SIG-M5 treated with dmso at 0.1 percent for 504 hours (cell line): Measurements from ENCODE around the gene DHRS9.
A peak's percentile ranks its signal among the peaks of the same experiment; 100 is the strongest.

Experiments
- DNase-seq: peaks from one replicate; lab custom pipeline; 2025; ENCODE audit not compliant: unreplicated experiment; lab: John Stamatoyannopoulos, UW

DHRS9 gene

DNA sequence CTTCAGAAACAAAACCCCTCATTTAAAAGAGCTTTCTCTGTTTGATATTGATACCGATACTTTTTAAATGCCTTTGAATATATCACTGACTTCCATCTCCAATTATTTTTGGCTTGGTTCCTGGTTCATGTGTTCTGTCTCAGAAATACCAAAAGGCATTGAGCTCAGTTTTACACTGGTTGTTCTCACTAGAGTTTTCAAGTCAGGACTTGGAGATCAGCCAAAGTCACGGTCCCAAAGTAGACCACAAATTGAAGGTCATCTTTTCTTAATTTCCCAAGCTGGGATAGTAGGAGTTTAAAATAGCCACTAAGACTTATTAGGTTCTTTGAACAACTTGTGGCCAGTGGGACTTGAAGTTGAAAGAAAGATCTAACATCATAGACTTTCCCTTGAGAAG, 24.2 kb downstream of the DHRS9 start:
- DNase-seq, result no peak

DNA sequence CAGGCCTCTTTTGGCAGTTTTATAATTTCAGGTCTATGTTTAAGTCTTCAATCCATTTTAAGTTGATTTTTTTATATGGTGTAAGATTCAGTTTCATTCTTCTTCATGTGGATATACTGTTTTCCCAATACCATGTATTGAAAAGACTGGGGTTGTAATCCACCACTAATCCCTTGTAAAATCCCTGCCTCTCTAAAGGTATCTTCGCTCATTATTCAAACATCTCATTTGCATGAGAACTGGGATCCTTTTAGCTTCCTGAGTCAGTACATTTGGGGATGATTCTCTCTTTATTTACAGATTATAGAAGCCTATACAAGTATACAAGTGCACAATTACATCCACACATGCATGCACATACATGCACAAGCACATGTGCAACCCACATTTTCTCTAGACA, 25.3 kb downstream of the DHRS9 start:
- DNase-seq, result no peak

- DNase-seq, result peak; percentile 84
Observed at GRCh38 chr2:169095621-169096105, 26.3 kb downstream of the DHRS9 start.

GRCh38 chr2:169104848-169105247, 35.5 kb downstream of the DHRS9 start:
- no peak for DNase-seq

GRCh38 chr2:169105476-169105875, 36.1 kb downstream of the DHRS9 start:
- DNase-seq, result no peak

GRCh38 chr2:169106134-169106533, 36.8 kb downstream of the DHRS9 start:
- DNase-seq, result no peak

- DNase-seq, result no peak
Observed at GRCh38 chr2:169106563-169107545, 37.5 kb downstream of the DHRS9 start.

DNA sequence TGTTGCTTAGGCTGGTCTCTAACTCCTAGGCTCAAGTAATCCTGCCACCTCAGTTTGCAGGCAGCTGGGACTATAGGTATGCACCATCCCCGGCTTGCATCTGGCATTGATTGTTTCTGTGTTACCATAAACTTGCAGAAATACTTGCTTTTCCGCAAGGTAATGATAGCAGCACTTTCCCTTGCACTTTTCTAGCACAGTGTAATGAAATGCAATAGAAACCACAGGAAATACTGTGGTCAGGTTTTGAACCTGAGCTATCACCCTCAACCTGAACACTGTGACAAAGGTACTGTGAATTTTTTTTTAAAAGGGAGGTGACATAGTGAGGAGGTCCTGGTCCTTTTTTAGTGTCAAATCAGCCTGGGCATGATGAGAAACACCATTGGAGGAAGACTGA, 38.3 kb downstream of the DHRS9 start:
- peak; percentile 39 for DNase-seq

- DNase-seq, result peak; percentile 66
Observed at GRCh38 chr2:169108099-169108884, 38.9 kb downstream of the DHRS9 start.

- peak; percentile 65 for DNase-seq
Observed at GRCh38 chr2:169109502-169110409, 40.4 kb downstream of the DHRS9 start.

GRCh38 chr2:169110419-169110818, 41.1 kb downstream of the DHRS9 start:
- DNase-seq, result no peak

GRCh38 chr2:169110916-169111315, 41.6 kb downstream of the DHRS9 start:
- DNase-seq, result no peak

- DNase-seq, result no peak
Observed at GRCh38 chr2:169112841-169113240, 43.5 kb downstream of the DHRS9 start.

DNA sequence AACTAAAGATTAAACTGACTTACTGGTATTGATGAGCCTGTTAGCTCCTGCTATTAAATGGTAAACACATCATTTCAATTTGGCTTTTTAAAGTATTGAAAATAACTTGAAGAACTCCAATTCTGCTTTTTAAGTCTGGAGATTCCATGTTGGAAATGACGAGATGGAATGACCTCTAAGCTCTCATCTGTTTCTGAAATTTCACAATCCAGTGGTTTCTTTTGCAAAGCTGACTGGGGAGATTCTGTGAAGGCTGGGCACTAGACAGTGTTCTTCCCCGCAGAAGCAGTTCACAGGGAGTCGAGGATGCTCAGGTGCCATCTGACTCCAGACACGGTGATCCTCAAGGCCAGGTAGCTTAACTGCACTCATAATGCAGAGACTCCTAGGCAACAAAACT, 44.7 kb downstream of the DHRS9 start:
- DNase-seq, result no peak

GRCh38 chr2:169116327-169116726, 47.0 kb downstream of the DHRS9 start:
- no peak for DNase-seq

DNA sequence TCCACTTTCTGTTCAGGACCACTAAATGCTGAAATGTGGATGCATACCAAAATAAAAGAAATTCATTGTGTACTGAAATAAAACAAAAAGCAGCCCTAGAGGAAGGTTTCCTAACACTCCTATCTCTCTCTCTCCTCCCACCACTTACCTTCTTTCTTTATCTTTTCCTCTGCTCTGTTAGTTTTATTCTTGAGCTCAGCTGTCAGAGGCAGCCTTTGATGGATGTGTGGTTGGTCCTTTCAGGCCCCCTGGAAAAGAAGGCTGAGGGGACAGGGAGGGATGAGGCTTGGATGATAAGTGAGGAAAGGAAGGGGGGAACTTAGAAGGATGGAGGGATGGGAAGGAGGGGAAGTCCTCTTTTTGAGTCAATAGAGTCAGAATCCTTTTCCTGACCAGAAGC, 47.6 kb downstream of the DHRS9 start:
- no peak for DNase-seq

GRCh38 chr2:169118060-169118459, 48.7 kb downstream of the DHRS9 start:
- no peak for DNase-seq

GRCh38 chr2:169119123-169119760, 49.9 kb downstream of the DHRS9 start:
- no peak for DNase-seq

DNA sequence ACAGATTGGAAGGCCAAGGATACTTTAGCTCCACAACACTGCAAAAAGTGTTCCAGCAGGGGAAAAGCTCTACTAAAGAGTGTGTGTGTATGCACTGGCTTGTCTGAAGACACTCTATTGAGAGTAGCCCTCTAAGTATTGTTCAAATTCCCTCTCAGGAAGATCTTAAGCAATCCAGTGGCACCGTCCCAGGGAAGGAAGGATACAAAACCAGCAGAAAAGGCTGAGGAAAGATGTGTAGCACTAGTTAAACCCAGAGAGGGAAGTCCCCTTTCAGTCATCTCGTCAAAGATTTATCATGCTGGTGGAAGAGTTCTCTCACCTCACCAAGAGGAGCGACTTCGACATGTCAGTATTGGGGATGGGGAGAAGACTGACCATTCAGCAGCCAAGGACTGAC, 50.5 kb downstream of the DHRS9 start:
- DNase-seq, result no peak

DNA sequence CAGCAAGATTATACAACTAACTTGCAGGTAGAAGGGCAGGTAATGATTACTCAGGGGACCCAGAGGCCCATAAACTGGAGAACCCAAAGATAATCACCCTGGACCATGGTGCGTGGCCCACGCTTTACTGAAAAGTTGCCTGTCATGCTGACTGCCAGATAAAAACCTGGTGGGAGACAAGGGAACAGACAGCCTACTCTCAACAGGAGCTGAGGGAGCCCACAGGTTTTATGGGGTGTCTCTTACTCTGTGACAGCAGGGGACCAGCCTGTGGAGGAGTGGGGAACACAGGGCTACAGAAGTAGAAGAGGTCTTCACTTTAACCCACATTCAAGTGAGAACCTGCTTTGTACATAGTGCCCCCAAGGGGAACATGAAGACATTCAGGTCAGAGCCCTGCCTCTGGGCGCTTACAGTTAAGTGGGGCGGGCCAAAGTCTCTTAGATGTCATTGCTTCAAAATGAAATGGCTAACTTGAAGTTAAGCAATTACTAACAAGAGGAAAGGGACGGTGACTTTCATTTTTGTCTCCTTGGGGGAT, 60.4 kb downstream of the DHRS9 start:
- DNase-seq, result peak; percentile 8
